ENCODE results near the gene MSANTD2. TPM values are rescaled to one million over a fixed set of nuclear protein-coding genes. Genes with fewer than 3 reads are reported as not detected.

MSANTD2 gene
- polyA plus RNA-seq, 1 experiment = 3.4 TPM

DNA sequence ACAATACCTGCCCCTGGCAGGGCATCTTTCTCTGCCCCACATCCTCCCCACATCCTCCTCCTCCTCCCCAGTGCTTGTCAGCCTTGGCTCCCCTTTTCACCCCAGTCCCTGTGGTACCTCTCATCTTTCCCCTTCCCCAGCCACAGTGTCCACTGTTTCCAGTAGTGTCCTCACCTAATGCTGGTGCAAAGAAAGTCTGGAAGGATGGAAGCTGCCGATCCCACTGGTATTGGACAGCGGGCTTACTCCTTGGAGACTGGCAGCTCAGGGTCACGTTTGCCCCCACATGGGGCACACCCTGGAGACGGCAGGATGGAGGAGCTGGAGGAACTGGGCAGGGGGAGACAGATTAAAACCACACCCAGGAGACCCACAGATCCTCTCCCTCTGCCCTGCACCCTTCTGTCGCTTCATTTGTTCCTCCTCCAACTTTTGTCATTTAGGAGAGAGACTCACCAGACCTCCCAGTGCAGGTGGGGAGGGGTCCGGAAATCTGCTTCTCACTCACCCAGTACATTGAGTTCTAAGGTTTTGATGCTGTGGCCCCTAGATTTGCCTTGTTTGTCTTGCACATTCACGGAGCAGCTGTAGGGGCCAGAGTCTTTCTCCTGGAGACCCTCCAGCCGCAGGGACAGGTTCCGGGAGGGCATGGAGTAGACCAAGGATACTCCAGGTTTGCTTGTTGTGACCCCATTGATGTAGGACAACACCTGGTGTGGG lies 44.0 kb downstream of the MSANTD2 start:
- Histone ChIP-seq H3K4me3 (ENCODE audit: low read depth, low read length) (no peak overlapping the region), H3K27me3 (ENCODE audit: control insufficient read depth, insufficient read depth, low read length) (peaks cover 23% of the 10 kb centered on the region), H3K36me3 (ENCODE audit: control insufficient read depth, insufficient read depth, low read length) (no peaks in the 10 kb centered on the region)
- no peak for DNase-seq (ENCODE audit: low read depth)
- TF ChIP-seq, protein P1, sequence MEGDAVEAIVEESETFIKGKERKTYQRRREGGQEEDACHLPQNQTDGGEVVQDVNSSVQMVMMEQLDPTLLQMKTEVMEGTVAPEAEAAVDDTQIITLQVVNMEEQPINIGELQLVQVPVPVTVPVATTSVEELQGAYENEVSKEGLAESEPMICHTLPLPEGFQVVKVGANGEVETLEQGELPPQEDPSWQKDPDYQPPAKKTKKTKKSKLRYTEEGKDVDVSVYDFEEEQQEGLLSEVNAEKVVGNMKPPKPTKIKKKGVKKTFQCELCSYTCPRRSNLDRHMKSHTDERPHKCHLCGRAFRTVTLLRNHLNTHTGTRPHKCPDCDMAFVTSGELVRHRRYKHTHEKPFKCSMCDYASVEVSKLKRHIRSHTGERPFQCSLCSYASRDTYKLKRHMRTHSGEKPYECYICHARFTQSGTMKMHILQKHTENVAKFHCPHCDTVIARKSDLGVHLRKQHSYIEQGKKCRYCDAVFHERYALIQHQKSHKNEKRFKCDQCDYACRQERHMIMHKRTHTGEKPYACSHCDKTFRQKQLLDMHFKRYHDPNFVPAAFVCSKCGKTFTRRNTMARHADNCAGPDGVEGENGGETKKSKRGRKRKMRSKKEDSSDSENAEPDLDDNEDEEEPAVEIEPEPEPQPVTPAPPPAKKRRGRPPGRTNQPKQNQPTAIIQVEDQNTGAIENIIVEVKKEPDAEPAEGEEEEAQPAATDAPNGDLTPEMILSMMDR (IDR thresholded peaks at IDR 0.05; ENCODE audit: insufficient read depth, low read depth, low read length) = no peak
- POLR2A ChIA-PET = no interaction called here
- CTCF ChIA-PET = interaction anchor here (0.9 to 2.5 kb wide), 5 partner anchors 10 to 110 kb away, joined by 3 to 11 read pairs (median 5); partner anchors contain the start of gene ROBO3

DNA sequence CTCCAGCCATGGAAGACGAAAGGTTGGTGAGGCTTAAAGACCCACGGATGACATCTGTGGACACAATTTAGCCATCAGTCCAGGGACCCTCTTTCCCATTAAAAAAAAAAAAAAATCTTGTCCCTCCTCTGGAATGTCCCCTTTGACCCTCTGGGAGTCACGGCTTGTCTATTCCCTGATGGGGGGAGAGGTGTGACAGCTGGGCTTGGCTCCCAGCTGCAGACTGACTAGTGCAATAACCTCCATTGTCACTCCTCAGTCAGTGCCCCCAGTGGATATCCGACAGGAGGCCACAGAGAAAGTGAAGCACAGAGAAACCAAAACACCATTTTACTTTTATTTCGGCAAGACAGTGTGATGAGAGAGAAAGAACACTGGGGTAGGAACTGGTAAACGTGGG lies 45.5 kb downstream of the MSANTD2 start:
- ChIA-PET POLR2A (no interaction called here), CTCF (interaction anchor here (0.6 to 3.5 kb wide), 5 partner anchors 8 to 109 kb away, joined by 3 to 28 read pairs (median 6); partner anchors contain the start of genes ESAM and NRGN)
- peaks cover 25% of the 10 kb centered on the region for H3K27me3 ChIP-seq (ENCODE audit: control insufficient read depth, insufficient read depth, low read length)
- no peak overlapping the region for H3K4me3 ChIP-seq (ENCODE audit: low read depth, low read length)
- H3K36me3 ChIP-seq (ENCODE audit: control insufficient read depth, insufficient read depth, low read length) = no peaks in the 10 kb centered on the region
- DNase-seq (ENCODE audit: low read depth) = no peak
- TF ChIP-seq, protein P1 (IDR thresholded peaks at IDR 0.05; ENCODE audit: insufficient read depth, low read depth, low read length) = no peak

DNA sequence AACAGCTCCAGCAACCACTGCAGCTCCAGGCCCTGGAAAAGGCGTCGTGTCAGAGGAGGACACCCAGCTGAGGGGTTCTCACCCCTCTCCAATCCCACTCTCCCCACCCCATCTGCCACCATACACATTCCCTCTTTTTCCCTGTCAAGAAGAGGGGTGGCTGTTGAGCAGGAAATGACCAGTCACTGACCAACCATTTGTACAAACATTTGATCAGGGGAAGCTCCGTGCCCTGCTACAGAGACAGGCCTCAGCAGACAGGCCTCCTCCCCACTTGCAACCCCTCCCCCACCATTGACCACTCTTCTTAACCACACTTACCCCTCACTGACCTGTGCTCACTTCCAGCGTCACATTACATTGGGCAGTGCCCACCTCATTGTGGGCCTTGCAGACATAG lies 45.9 kb downstream of the MSANTD2 start:
- peaks cover 24% of the 10 kb centered on the region for H3K27me3 ChIP-seq (ENCODE audit: control insufficient read depth, insufficient read depth, low read length)
- DNase-seq (ENCODE audit: low read depth) = no peak

DNA sequence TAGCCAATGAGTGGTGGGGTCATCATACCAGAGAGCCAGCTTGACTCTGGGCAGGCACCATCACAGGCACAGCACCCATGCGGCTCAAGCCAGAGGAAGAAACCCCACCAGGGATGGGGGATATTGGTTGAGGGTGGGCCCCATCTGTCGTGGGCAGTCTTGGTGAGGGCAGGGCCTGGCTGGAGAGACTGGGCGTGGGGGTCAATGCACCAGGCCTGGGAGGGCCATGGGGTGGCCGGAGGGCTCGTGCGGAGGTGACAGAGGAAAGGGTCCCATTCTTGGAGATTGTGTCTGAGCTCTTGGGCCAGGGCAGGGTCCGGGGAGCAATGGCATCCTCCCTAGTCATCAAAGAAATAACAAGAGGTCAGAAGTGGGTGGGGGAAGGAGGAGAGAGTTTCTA lies 46.6 kb downstream of the MSANTD2 start:
- no peaks in the 10 kb centered on the region for H3K36me3 ChIP-seq (ENCODE audit: control insufficient read depth, insufficient read depth, low read length)
- peaks cover 24% of the 10 kb centered on the region for H3K27me3 ChIP-seq (ENCODE audit: control insufficient read depth, insufficient read depth, low read length)
- TF ChIP-seq, protein P1 (IDR thresholded peaks at IDR 0.05; ENCODE audit: insufficient read depth, low read depth, low read length) = no peak
- ChIA-PET POLR2A (no interaction called here), CTCF (interaction anchor here (1.1 to 3.5 kb wide), 4 partner anchors 9 to 84 kb away, joined by 4 to 28 read pairs (median 4); partner anchors contain the start of gene ESAM)
- no peak for DNase-seq (ENCODE audit: low read depth)
- H3K4me3 ChIP-seq (ENCODE audit: low read depth, low read length) = no peak overlapping the region

More for the DNA sequence above, 45.9 kb downstream of the MSANTD2 start:
- CTCF ChIA-PET = interaction anchor here (1.3 to 3.5 kb wide), 5 partner anchors 9 to 39 kb away, joined by 4 to 28 read pairs (median 4); partner anchors contain the start of genes ESAM and NRGN
- TF ChIP-seq, protein P1 (IDR thresholded peaks at IDR 0.05; ENCODE audit: insufficient read depth, low read depth, low read length) = no peak
- Histone ChIP-seq H3K36me3 (ENCODE audit: control insufficient read depth, insufficient read depth, low read length) (no peaks in the 10 kb centered on the region), H3K4me3 (ENCODE audit: low read depth, low read length) (no peak overlapping the region)
- POLR2A ChIA-PET = no interaction called here

DNA sequence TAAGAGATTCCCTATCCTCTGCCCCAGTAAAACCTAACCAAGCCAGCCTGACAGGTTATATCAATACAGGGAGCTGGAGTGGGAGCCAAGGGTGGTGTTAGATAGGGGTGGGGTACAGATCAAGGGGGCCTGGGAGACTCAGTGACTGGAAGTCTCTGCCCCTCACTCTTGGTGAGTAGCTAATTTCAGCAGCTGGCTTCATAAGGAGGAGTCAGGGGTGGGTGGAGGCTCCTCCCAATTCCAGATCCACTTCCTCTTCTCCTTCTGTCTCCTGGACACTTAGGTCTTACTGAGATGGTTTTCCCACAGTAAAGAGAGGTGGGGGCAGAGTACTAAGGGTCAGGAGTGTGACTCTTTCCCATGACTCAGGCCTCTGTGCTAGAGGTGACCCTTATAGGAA lies 47.0 kb downstream of the MSANTD2 start:
- Histone ChIP-seq H3K36me3 (ENCODE audit: control insufficient read depth, insufficient read depth, low read length) (no peaks in the 10 kb centered on the region), H3K27me3 (ENCODE audit: control insufficient read depth, insufficient read depth, low read length) (peaks cover 23% of the 10 kb centered on the region), H3K4me3 (ENCODE audit: low read depth, low read length) (no peak overlapping the region)
- ChIA-PET POLR2A (interaction anchor here (0.5 kb wide), 1 partner anchor 8 kb away, joined by 5 read pairs; no protein-coding TSS in a partner anchor), CTCF (interaction anchor here (1.1 to 3.5 kb wide), 5 partner anchors 10 to 85 kb away, joined by 3 to 28 read pairs (median 4); partner anchors contain the start of gene ESAM)
- DNase-seq (ENCODE audit: low read depth) = no peak
- TF ChIP-seq, protein P1 (IDR thresholded peaks at IDR 0.05; ENCODE audit: insufficient read depth, low read depth, low read length) = no peak

Data from BJ (cell line).